ENCODE results near the gene MAN1A1. TPM values are rescaled to one million over a fixed set of nuclear protein-coding genes. Genes with fewer than 3 reads are reported as not detected.

The MAN1A1 gene
- total and polyA plus RNA-seq, 2 of the 4 experiments (the other 2 are of a cell fraction): 5.9 to 6.4 TPM

GRCh38 chr6:119343573-119344146 lies 5.9 kb downstream of the MAN1A1 start:
- Histone ChIP-seq H2BK5ac (ENCODE audit: low read depth, low read length, poor library complexity, severe bottlenecking) (no peak overlapping the region), H3K4me1 (ENCODE audit: control insufficient read depth, insufficient read depth, low read length) (peaks cover 7% of the 10 kb centered on the region; the same call in 1 of the 2 replicates), H3K36me3 (ENCODE audit: control insufficient read depth, insufficient read depth, low read length) (0 out of 2 replicates have a peak, but pooled peaks cover 3% of the 10 kb centered on the region), H3K4ac (ENCODE audit: low read depth, low read length) (no peak overlapping the region), H3K18ac (ENCODE audit: low read depth, low read length) (no peak overlapping the region), H4K5ac (ENCODE audit: low read depth, low read length) (no peak overlapping the region), H2BK20ac (ENCODE audit: low read depth, low read length) (no peak overlapping the region), H3K27me3 (ENCODE audit: control insufficient read depth, insufficient read depth, low read length) (no peaks in the 10 kb centered on the region), H3K23ac (ENCODE audit: low read depth, low read length) (no peak overlapping the region), H2BK15ac (ENCODE audit: low read depth, low read length) (no peak overlapping the region), H2AK9ac (replicated peaks; ENCODE audit: low read depth, low read length, poor library complexity) (no peak overlapping the region), H3K9me3 (ENCODE audit: control insufficient read depth, insufficient read depth, low read length) (no peaks in the 10 kb centered on the region), H2AK5ac (ENCODE audit: low read depth, low read length) (no peak overlapping the region), H3K4me2 (ENCODE audit: low read depth, low read length) (no peak overlapping the region), H3K27ac (ENCODE audit: insufficient read depth, low read length) (no peak overlapping the region), H2AFZ (replicated peaks; ENCODE audit: low read length, poor library complexity) (no peak overlapping the region), H4K8ac (ENCODE audit: low read depth in 2 of 2, low read length in 2 of 2) (no peak overlapping the region), H3K4me3 (ENCODE audit: insufficient read depth, low read depth, low read length) (no peak overlapping the region), H3K9me1 (ENCODE audit: insufficient read depth, low read length) (peaks cover 4% of the 10 kb centered on the region; the same call in 1 of the 2 replicates), H3K14ac (replicated peaks; ENCODE audit: low read depth, low read length) (no peak overlapping the region), H2BK120ac (ENCODE audit: low read depth, low read length) (no peak overlapping the region), H3K56ac (ENCODE audit: extremely low read depth, insufficient read depth, low read length) (no peak overlapping the region), H3K79me1 (ENCODE audit: low read depth in 1 of 2, low read length in 2 of 2) (peaks cover 5 to 16% of the 10 kb centered on the region in 2 experiments; a peak in 3 of 4 replicates), H4K20me1 (ENCODE audit: insufficient read depth, low read length) (no peaks in the 10 kb centered on the region), H4K91ac (ENCODE audit: insufficient read depth, low read depth, low read length) (no peak overlapping the region), H3K9ac (ENCODE audit: low read depth, low read length) (no peak overlapping the region)
- in situ Hi-C loops (cut with MboI; ENCODE audit: low sequenced_read_pairs): no loop called here
- dilution Hi-C loops (cut with HindIII; ENCODE audit: low sequenced_read_pairs, unreplicated experiment): no loop called here
- ATAC-seq (ENCODE audit: low read depth) (no peak), DNase-seq (no peak)
- TF ChIP-seq RFX5 (IDR thresholded peaks at IDR 0.05; ENCODE audit: low read depth, low read length) (no peak), ELK1 (IDR thresholded peaks at IDR 0.05; ENCODE audit: borderline replicate concordance, low read depth, low read length) (no peak), RAD21 (IDR thresholded peaks at IDR 0.05; ENCODE audit: low read length) (no peak), BHLHE40 (IDR thresholded peaks at IDR 0.05; ENCODE audit: low read depth, low read length) (no peak), MAFK (IDR thresholded peaks at IDR 0.05; ENCODE audit: low read depth, low read length) (no peak), NFE2L2 (IDR thresholded peaks at IDR 0.05; ENCODE audit: low read depth, low read length) (no peak), RCOR1 (IDR thresholded peaks at IDR 0.05; ENCODE audit: insufficient replicate concordance, low read length) (no peak), FOS (IDR thresholded peaks at IDR 0.05; ENCODE audit: low read depth, low read length) (no peak), MAZ (IDR thresholded peaks at IDR 0.05; ENCODE audit: borderline replicate concordance, low read depth, low read length) (no peak), CEBPB (IDR thresholded peaks at IDR 0.05; ENCODE audit: low read depth, low read length) (no peak), SMC3 (IDR thresholded peaks at IDR 0.05; ENCODE audit: low read depth, low read length) (no peak), CTCF (conservative IDR thresholded peaks at IDR 0.05; ENCODE audit: low read depth, low read length) (no peak), POLR2A (IDR thresholded peaks at IDR 0.05; ENCODE audit: low read depth, low read length) (no peak), CHD1 (IDR thresholded peaks at IDR 0.05; ENCODE audit: low read depth, low read length) (no peak), USF2 (IDR thresholded peaks at IDR 0.05; ENCODE audit: low read depth, low read length) (no peak), MXI1 (IDR thresholded peaks at IDR 0.05; ENCODE audit: borderline replicate concordance, low read depth, low read length) (no peak)
- intact Hi-C loops (cut with micrococcal nuclease): loop anchor here (10.0 kb wide), 1 partner anchor 1991 kb away; the partner anchor contains the start of gene TBC1D32
- no CpG with 5 or more reads among the region's 5 CpGs for WGBS, 2 experiments (ENCODE audit: extremely low coverage in 2 of 2, insufficient read length in 1 of 2)
- ChIA-PET CTCF (no interaction called here), POLR2A (ENCODE audit: unreplicated experiment) (no interaction called here)
- BruUV-seq (replicated peaks): no TSS peak
